Measurements from ENCODE around the gene PCNX3.

DNA sequence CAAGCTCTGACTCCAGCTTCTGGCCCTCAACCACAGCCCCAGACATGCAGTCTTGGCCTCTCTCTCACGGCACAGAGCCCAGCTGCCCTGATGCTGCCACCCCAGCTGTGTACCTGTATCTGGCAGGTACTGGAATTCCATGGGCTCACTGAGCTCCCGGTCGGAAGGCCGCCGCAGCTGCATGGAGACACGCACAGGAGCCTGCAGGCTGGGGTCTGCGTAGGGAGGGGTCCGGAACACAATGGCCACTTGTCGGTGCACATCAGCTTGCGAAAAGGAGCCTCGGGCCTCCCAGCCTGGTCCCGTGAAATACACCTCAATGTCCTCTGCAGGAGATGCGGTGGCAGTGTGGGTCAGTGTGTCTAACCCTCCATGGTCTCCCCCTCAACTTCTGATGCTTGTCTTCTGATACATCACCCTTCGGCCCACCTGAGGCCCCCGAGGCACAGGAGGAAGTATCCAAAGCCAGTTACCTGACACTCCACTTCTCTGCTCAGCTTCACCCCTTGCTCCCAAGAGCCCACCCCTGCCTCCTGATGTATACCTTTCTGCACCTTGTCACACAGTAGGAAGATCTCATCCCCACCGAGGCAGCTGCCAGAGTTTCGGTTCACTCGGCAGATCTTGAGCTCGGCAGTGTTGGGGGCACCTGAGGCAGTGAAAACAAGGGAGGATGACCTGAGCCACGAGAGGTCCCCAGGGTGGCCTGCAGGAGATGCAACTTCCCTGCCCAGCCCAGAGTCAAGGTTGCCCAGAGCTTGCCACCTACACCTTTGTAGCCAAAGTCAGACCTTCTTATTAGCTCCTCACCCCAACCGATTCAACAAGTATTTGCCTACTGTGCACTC, 42.8 kb downstream of the PCNX3 start:
- TF ChIP-seq, protein P1, sequence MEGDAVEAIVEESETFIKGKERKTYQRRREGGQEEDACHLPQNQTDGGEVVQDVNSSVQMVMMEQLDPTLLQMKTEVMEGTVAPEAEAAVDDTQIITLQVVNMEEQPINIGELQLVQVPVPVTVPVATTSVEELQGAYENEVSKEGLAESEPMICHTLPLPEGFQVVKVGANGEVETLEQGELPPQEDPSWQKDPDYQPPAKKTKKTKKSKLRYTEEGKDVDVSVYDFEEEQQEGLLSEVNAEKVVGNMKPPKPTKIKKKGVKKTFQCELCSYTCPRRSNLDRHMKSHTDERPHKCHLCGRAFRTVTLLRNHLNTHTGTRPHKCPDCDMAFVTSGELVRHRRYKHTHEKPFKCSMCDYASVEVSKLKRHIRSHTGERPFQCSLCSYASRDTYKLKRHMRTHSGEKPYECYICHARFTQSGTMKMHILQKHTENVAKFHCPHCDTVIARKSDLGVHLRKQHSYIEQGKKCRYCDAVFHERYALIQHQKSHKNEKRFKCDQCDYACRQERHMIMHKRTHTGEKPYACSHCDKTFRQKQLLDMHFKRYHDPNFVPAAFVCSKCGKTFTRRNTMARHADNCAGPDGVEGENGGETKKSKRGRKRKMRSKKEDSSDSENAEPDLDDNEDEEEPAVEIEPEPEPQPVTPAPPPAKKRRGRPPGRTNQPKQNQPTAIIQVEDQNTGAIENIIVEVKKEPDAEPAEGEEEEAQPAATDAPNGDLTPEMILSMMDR (IDR thresholded peaks at IDR 0.05), result no peak
- TF ChIP-seq POLR2A (IDR thresholded peaks at IDR 0.05), result no peak
